HEK293 (cell line): ENCODE results near the gene ETV7.
"Not testable (repeated sequence)": the region's sequence is repeated elsewhere in the genome, so short reads cannot be mapped to it uniquely, and the experiment has no call there.

Experiments used
- CTCF ChIA-PET: fragments of 350-600 bp; formaldehyde crosslinking; extraction: SDS; loops from one replicate; lab custom pipeline; 2021; ENCODE audit warnings: antibody characterized with exemption; lab: Yijun Ruan, JAX
- POLR2A ChIA-PET: fragments of 300-600 bp; formaldehyde crosslinking; extraction: SDS; loops from one replicate; lab custom pipeline; 2020; ENCODE audit warnings: antibody characterized with exemption, inconsistent platforms; lab: Yijun Ruan, JAX
- H3K27ac ChIP-seq: fragments of 200-500 bp; sonication (Bioruptor generic); 2 replicates; pipeline ENCODE4 v1.5.1; 2014; ENCODE audit warnings: low read depth, low read length, control low read depth, inconsistent platforms; ENCODE audit errors: extremely low read depth
- H3K36me3 ChIP-seq, 2 experiments: fragments of 200-500 bp in 1 of 2; sonication (Bioruptor generic) in 1 of 2; 1 replicate in 1 of 2; 2 replicates in 1 of 2; pipeline ENCODE4 v1.5.1; 2014 to 2017; ENCODE audit warnings: inconsistent platforms in 2 of 2, low read length in 2 of 2; ENCODE audit not compliant: control insufficient read depth in 2 of 2, insufficient read depth in 1 of 2
- H3K4me1 ChIP-seq: fragments of 200-500 bp; sonication (Bioruptor generic); 2 replicates; pipeline ENCODE4 v1.5.1; 2014; ENCODE audit warnings: mild to moderate bottlenecking, low read length, inconsistent platforms; ENCODE audit not compliant: control insufficient read depth, insufficient read depth
- H3K4me3 ChIP-seq: 2 replicates; pipeline ENCODE4 v1.5.1; 2011; ENCODE audit warnings: low read depth, mild to moderate bottlenecking, control low read depth, low read length, moderate library complexity
- H3K9me3 ChIP-seq: fragments of 200-500 bp; sonication (Bioruptor generic); 2 replicates; pipeline ENCODE4 v1.5.1; 2014; ENCODE audit warnings: low read depth, low read length, inconsistent platforms; ENCODE audit not compliant: control insufficient read depth, insufficient read depth
- KLF9 ChIP-seq: fragments of 450-650 bp; formaldehyde crosslinking; IDR thresholded peaks from 2 replicates; pipeline ENCODE4 v1.5.1; 2016; ENCODE audit warnings: missing biosample characterization, missing genetic modification characterization, low read depth
- PRDM1 ChIP-seq: fragments of 450-650 bp; formaldehyde crosslinking; IDR thresholded peaks from 2 replicates; pipeline ENCODE4; 2016; ENCODE audit warnings: missing biosample characterization, missing genetic modification characterization
- ZFP41 ChIP-seq: fragments of 450-650 bp; formaldehyde crosslinking; IDR thresholded peaks from 2 replicates; pipeline ENCODE4 v1.5.1; 2016; ENCODE audit warnings: missing biosample characterization, missing genetic modification characterization, borderline replicate concordance
- ZNF366 ChIP-seq: fragments of 450-650 bp; formaldehyde crosslinking; conservative IDR thresholded peaks from 2 replicates; pipeline ENCODE4 v1.5.1; 2016; ENCODE audit warnings: missing biosample characterization, missing genetic modification characterization
- ZNF394 ChIP-seq: fragments of 450-650 bp; formaldehyde crosslinking; IDR thresholded peaks from 2 replicates; pipeline ENCODE4 v1.5.1; 2016; ENCODE audit warnings: missing biosample characterization, missing genetic modification characterization, mild to moderate bottlenecking, moderate library complexity, borderline replicate concordance
- ZNF629 ChIP-seq: fragments of 450-650 bp; formaldehyde crosslinking; IDR thresholded peaks from 2 replicates; pipeline ENCODE4 v1.5.1; 2017; ENCODE audit warnings: missing biosample characterization, missing genetic modification characterization
- ZNF785 ChIP-seq: fragments of 450-650 bp; formaldehyde crosslinking; IDR thresholded peaks from 2 replicates; pipeline ENCODE4 v1.5.1; 2016; ENCODE audit warnings: missing biosample characterization, missing genetic modification characterization
- TF ChIP-seq, protein P1 (sequence below): fragments of 450-650 bp; formaldehyde crosslinking; IDR thresholded peaks from 2 replicates; pipeline ENCODE4 v1.5.1; 2016; ENCODE audit warnings: missing biosample characterization, missing genetic modification characterization, low read depth
- TF ChIP-seq, protein P2 (sequence below): fragments of 450-650 bp; formaldehyde crosslinking; IDR thresholded peaks from 2 replicates; pipeline ENCODE4 v1.5.1; 2016; ENCODE audit warnings: missing biosample characterization, missing genetic modification characterization
- TF ChIP-seq, protein P3 (sequence below): fragments of 450-650 bp; formaldehyde crosslinking; IDR thresholded peaks from 2 replicates; pipeline ENCODE4 v1.5.1; 2016; ENCODE audit warnings: missing biosample characterization, missing genetic modification characterization
- TF ChIP-seq, protein P4 (sequence below): fragments of 450-650 bp; formaldehyde crosslinking; IDR thresholded peaks from 2 replicates; pipeline ENCODE4 v1.5.1; 2016; ENCODE audit warnings: missing biosample characterization, missing genetic modification characterization

Gene ETV7

DNA sequence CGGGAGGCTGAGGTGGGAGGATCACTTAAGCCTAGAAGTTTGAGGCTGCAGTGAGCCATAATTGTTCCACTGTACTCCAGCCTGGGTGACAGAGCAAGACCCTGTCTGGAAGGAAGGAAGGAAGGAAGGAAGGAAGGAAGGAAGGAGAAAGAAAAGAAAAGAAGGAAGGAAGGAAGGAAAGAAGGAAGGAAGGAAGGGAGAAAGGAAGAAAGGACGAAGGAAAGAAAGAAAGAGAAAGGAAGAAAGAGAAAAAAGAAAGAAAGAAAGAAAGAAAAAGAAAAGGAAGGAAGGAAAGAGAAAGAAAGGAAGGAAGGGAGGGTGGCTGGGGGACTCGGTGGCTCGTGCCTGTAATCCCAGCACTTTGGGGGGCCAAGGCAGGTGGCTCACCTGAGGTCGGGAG, 22.2 kb upstream of the ETV7 start:
- H3K9me3 ChIP-seq, POLR2A ChIA-PET, CTCF ChIA-PET, H3K4me3 ChIP-seq, H3K4me1 ChIP-seq, H3K27ac ChIP-seq, H3K36me3 ChIP-seq: not testable (repeated sequence)
- TF ChIP-seq PRDM1 (tag by site-specific recombination) = peak; percentile 93
- TF ChIP-seq ZNF366 (tag by site-specific recombination) = peak; percentile 93

DNA sequence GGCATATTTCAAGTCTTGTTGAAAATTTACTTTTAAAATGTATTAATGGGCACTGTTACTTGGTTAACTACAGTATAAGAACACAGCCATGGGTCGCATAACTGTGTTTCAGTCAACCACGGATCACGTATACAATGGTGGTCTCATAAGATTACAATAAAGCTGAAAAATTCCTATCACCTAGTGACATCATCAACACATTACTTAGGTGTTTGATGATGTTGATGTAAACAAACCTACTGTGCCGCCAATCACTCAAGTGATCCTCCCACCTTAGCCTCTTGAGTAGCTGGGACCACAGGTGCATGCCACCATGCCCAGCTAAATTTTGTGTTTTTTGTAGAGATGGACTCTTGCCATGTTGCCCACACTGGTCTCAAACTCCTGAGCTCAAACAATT, 16.7 kb upstream of the ETV7 start:
- H3K4me3 ChIP-seq = no peak overlapping the region
- TF ChIP-seq, protein P1, sequence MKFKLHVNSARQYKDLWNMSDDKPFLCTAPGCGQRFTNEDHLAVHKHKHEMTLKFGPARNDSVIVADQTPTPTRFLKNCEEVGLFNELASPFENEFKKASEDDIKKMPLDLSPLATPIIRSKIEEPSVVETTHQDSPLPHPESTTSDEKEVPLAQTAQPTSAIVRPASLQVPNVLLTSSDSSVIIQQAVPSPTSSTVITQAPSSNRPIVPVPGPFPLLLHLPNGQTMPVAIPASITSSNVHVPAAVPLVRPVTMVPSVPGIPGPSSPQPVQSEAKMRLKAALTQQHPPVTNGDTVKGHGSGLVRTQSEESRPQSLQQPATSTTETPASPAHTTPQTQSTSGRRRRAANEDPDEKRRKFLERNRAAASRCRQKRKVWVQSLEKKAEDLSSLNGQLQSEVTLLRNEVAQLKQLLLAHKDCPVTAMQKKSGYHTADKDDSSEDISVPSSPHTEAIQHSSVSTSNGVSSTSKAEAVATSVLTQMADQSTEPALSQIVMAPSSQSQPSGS (tag by site-specific recombination) = peak; percentile 12; the same call in 1 of the 2 replicates
- no peak for TF ChIP-seq ZFP41 (tag by site-specific recombination)
- no peak overlapping the region for H3K27ac ChIP-seq
- POLR2A ChIA-PET = no interaction called here
- H3K4me1 ChIP-seq = no peaks in the 10 kb centered on the region
- no peaks in the 10 kb centered on the region for H3K9me3 ChIP-seq
- CTCF ChIA-PET = interaction anchor here (0.6 to 0.8 kb wide), 2 partner anchors 29 to 64 kb away, joined by 3 read pairs; no protein-coding TSS in a partner anchor
- H3K36me3 ChIP-seq = no peaks in the 10 kb centered on the region

DNA sequence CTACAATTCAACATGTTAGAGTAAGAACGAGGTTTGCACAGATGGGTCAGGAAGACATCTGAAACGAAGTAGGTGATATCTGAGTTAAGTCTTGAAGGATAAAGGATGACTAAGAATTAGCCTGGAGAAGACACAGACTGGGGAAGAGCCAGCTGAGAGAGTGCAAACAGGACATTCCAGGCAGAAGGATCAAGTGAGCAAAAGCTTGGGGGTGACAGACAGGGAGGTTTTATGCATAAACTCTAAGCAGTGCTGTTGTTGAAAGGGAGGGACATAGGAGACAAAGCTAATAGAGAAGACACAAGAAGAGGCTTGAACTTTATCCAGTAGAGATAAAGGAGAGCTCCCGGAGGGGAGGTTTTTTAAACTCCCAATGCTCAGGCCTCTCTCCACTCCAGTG, 15.0 kb upstream of the ETV7 start:
- Histone ChIP-seq H3K36me3 (no peaks in the 10 kb centered on the region), H3K4me1 (no peaks in the 10 kb centered on the region), H3K9me3 (no peaks in the 10 kb centered on the region), H3K27ac (no peak overlapping the region), H3K4me3 (no peak overlapping the region)
- ChIA-PET POLR2A (interaction anchor here (0.6 kb wide), 1 partner anchor 278 kb away, joined by 3 read pairs; no protein-coding TSS in a partner anchor), CTCF (interaction anchor here (1.1 kb wide), 1 partner anchor 59 kb away, joined by 3 read pairs; no protein-coding TSS in a partner anchor)
- no peak for TF ChIP-seq ZNF629 (tag by site-specific recombination)
- TF ChIP-seq ZNF785 = no peak
- TF ChIP-seq, protein P2, sequence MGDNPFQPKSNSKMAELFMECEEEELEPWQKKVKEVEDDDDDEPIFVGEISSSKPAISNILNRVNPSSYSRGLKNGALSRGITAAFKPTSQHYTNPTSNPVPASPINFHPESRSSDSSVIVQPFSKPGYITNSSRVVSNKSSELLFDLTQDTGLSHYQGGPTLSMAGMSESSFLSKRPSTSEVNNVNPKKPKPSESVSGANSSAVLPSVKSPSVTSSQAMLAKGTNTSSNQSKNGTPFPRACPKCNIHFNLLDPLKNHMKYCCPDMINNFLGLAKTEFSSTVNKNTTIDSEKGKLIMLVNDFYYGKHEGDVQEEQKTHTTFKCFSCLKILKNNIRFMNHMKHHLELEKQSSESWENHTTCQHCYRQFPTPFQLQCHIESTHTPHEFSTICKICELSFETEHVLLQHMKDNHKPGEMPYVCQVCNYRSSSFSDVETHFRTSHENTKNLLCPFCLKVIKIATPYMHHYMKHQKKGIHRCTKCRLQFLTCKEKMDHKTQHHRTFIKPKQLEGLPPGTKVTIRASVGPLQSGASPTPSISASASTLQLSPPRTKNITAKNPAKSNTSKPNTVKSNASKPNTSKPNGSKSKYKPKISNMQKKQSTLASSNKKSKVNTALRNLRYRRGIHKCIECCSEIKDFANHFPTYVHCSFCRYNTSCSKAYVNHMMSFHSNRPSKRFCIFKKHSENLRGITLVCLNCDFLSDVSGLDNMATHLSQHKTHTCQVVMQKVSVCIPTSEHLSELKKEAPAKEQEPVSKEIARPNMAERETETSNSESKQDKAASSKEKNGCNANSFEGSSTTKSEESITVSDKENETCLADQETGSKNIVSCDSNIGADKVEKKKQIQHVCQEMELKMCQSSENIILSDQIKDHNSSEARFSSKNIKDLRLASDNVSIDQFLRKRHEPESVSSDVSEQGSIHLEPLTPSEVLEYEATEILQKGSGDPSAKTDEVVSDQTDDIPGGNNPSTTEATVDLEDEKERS (tag by site-specific recombination) = no peak
- TF ChIP-seq KLF9 (tag by site-specific recombination) = no peak
- TF ChIP-seq, protein P3, sequence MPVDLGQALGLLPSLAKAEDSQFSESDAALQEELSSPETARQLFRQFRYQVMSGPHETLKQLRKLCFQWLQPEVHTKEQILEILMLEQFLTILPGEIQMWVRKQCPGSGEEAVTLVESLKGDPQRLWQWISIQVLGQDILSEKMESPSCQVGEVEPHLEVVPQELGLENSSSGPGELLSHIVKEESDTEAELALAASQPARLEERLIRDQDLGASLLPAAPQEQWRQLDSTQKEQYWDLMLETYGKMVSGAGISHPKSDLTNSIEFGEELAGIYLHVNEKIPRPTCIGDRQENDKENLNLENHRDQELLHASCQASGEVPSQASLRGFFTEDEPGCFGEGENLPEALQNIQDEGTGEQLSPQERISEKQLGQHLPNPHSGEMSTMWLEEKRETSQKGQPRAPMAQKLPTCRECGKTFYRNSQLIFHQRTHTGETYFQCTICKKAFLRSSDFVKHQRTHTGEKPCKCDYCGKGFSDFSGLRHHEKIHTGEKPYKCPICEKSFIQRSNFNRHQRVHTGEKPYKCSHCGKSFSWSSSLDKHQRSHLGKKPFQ = no peak
- TF ChIP-seq, protein P4, sequence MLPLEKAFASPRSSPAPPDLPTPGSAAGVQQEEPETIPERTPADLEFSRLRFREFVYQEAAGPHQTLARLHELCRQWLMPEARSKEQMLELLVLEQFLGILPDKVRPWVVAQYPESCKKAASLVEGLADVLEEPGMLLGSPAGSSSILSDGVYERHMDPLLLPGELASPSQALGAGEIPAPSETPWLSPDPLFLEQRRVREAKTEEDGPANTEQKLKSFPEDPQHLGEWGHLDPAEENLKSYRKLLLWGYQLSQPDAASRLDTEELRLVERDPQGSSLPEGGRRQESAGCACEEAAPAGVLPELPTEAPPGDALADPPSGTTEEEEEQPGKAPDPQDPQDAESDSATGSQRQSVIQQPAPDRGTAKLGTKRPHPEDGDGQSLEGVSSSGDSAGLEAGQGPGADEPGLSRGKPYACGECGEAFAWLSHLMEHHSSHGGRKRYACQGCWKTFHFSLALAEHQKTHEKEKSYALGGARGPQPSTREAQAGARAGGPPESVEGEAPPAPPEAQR (tag by site-specific recombination) = no peak
- no peak for TF ChIP-seq ZNF394 (tag by site-specific recombination)
